Hepatocyte (in vitro differentiated cells): ENCODE data around the gene FOSL2.

Source experiments
- CTCF ChIP-seq: fragments of 200-600 bp; sonication (generic); IDR thresholded peaks from 2 replicates; pipeline ENCODE4 v1.5.1; 2016; ENCODE audit warnings: antibody characterized with exemption, mild to moderate bottlenecking; ENCODE audit not compliant: poor library complexity
- EZH2 ChIP-seq: fragments of 200-600 bp; sonication (generic); IDR thresholded peaks from 2 replicates; pipeline ENCODE4 v1.6.1; 2016; ENCODE audit warnings: antibody characterized with exemption, mild to moderate bottlenecking, borderline replicate concordance

GRCh38 chr2:28352610-28353195 lies 40.0 kb upstream of the FOSL2 start:
- TF ChIP-seq CTCF (no peak), EZH2 (no peak)
